ENCODE data around the gene ACTN1.

DNA sequence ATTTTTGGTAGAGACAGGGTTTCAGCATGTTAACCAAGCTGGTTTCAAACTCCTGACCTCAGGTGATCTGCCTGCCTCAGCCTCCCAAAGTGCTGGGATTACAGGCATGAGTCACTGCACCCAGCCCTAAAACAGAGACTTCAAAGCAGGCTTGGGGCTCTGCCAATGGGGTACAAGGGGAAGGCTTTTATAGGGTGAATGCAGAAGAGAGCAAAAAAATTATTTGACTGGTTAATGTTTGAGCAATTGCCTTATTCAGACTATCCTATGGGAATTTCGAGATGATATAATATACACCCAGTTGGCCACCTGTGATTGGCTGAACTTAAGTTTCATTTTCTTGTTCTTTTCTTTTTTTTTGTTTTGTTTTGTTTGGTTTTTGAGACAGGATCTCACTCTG is 31.5 kb upstream of the ACTN1 start:
- TF ChIP-seq, protein P1, sequence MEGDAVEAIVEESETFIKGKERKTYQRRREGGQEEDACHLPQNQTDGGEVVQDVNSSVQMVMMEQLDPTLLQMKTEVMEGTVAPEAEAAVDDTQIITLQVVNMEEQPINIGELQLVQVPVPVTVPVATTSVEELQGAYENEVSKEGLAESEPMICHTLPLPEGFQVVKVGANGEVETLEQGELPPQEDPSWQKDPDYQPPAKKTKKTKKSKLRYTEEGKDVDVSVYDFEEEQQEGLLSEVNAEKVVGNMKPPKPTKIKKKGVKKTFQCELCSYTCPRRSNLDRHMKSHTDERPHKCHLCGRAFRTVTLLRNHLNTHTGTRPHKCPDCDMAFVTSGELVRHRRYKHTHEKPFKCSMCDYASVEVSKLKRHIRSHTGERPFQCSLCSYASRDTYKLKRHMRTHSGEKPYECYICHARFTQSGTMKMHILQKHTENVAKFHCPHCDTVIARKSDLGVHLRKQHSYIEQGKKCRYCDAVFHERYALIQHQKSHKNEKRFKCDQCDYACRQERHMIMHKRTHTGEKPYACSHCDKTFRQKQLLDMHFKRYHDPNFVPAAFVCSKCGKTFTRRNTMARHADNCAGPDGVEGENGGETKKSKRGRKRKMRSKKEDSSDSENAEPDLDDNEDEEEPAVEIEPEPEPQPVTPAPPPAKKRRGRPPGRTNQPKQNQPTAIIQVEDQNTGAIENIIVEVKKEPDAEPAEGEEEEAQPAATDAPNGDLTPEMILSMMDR (IDR thresholded peaks at IDR 0.05) = no peak
- TF ChIP-seq POLR2A (IDR thresholded peaks at IDR 0.05) = no peak
